Kidney epithelial cell (primary cell): ENCODE measurements around the gene CDKAL1. TPM values are rescaled to one million over a fixed set of nuclear protein-coding genes. Genes with fewer than 3 reads are reported as not detected.

ENCODE experiments used
- DNase-seq: peaks from one replicate; pipeline ENCODE4 v3.0.0-alpha.2; 2010; ENCODE audit warnings: low read depth
- H3K27me3 ChIP-seq: 2 replicates; pipeline ENCODE4 v1.6.0; 2011; ENCODE audit warnings: low read length; ENCODE audit not compliant: control insufficient read depth, insufficient read depth
- H3K36me3 ChIP-seq: 2 replicates; pipeline ENCODE4 v1.5.1; 2011; ENCODE audit warnings: low read length; ENCODE audit not compliant: control insufficient read depth, insufficient read depth
- H3K4me3 ChIP-seq: 2 replicates; pipeline ENCODE4 v1.5.1; 2011; ENCODE audit warnings: low read depth, mild to moderate bottlenecking, control low read depth, low read length
- CTCF ChIP-seq: IDR thresholded peaks from 2 replicates; pipeline ENCODE4 v1.5.1; 2011; ENCODE audit warnings: mild to moderate bottlenecking, moderate library complexity, low read length, control low read depth, inconsistent platforms; ENCODE audit not compliant: insufficient read depth, poor library complexity, severe bottlenecking
- total RNA-seq: library from RNA; depleted of rRNA; stranded (reverse); fragments of >200 nt; gene quantifications from 2 replicates; pipeline ENCODE4 v1.2.3, GENCODE V29; 2015

CDKAL1 gene
- total RNA-seq, 1 donor from 2014 or later: 15.0 TPM

GRCh38 chr6:21133901-21134300 lies 599.6 kb downstream of the CDKAL1 start:
- Histone ChIP-seq H3K4me3 (no peak overlapping the region), H3K36me3 (no peaks in the 10 kb centered on the region), H3K27me3 (no peaks in the 10 kb centered on the region)
- no peak for DNase-seq
- TF ChIP-seq CTCF: no peak

- no peaks in the 10 kb centered on the region for H3K36me3 ChIP-seq
- H3K4me3 ChIP-seq: no peak overlapping the region
- TF ChIP-seq CTCF: no peak
- H3K27me3 ChIP-seq: no peaks in the 10 kb centered on the region
- no peak for DNase-seq
Measured at GRCh38 chr6:21134356-21134755, 600.1 kb downstream of the CDKAL1 start.

DNA sequence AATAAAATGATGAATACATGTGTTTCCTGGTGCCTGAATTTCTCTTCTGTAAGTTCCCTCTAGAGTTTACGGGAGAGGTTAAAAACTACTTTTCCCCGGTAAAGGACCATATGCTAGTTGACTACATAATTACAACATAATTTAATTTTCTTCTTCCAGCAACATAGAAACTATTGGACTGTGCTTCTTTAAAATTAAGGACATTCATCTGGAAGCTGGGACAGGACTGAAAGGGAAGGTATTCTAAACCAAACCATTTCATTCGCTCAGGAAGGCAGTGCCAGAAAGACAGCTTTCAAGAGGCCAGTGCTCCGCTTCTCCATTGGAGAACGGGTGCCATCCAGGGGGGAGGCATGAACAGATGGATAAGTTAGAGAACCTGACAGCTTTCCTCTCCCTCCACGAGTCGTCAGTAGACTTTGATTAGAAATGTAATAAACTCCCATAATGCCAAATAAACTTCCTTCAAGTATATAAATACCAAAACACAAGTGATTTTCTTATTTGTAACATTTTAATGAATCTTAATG lies 601.3 kb downstream of the CDKAL1 start:
- H3K27me3 ChIP-seq: no peaks in the 10 kb centered on the region
- TF ChIP-seq CTCF: no peak
- H3K36me3 ChIP-seq: no peaks in the 10 kb centered on the region
- no peak for DNase-seq
- no peak overlapping the region for H3K4me3 ChIP-seq

GRCh38 chr6:21137700-21138335 lies 603.6 kb downstream of the CDKAL1 start:
- H3K36me3 ChIP-seq: no peaks in the 10 kb centered on the region
- no peaks in the 10 kb centered on the region for H3K27me3 ChIP-seq
- no peak overlapping the region for H3K4me3 ChIP-seq
- no peak for TF ChIP-seq CTCF
- DNase-seq: no peak

DNA sequence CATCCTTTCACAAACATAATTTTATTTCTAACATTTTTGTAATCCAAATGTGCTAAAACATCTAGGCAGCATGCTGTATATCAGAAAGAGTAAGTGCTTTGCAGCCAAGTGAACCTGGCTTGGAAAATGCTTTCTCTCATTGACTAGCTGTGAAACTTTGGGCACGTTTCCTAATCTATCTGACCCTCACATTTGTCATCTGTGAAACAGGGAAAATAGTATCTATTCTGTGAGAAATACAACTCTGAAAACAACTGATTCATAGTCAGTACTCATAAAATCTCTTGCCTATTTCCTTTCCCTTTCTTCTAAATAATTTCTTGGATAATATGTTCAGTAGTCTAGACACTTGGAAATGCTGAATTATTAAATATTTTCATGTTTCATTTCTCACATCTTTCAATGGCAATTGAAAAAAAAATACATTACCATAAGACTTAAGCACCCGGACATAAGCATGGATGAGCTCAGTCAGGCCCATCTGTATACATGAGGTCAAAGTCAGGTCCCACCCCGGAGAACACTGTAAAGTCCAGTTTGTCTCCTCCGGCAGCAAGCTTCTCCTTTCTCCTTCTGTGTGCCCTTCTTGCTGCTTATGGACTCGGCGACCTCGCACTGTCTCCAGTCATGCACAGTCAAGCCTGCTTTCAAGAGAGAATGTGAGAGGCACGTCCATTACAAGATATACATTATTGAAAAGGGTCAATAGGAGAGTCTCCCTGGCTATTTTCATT lies 604.2 kb downstream of the CDKAL1 start:
- no peak for DNase-seq
- no peaks in the 10 kb centered on the region for H3K36me3 ChIP-seq

More for the DNA sequence above, 604.2 kb downstream of the CDKAL1 start:
- Histone ChIP-seq H3K27me3 (no peaks in the 10 kb centered on the region), H3K4me3 (no peak overlapping the region)
- TF ChIP-seq CTCF: no peak
